TTC549 (cell line): Measurements from ENCODE around the gene PDLIM7.
A peak's percentile ranks its signal among the peaks of the same experiment; 100 is the strongest.
"Not testable (repeated sequence)": the region's sequence is repeated elsewhere in the genome, so short reads cannot be mapped to it uniquely, and the experiment has no call there.

Experiments used
- FAIRE-seq: peaks from 2 replicates; lab custom pipeline; 2012; peaks lifted over from hg19 to GRCh38; lab: Jason Lieb, UNC

PDLIM7 gene, protein sequence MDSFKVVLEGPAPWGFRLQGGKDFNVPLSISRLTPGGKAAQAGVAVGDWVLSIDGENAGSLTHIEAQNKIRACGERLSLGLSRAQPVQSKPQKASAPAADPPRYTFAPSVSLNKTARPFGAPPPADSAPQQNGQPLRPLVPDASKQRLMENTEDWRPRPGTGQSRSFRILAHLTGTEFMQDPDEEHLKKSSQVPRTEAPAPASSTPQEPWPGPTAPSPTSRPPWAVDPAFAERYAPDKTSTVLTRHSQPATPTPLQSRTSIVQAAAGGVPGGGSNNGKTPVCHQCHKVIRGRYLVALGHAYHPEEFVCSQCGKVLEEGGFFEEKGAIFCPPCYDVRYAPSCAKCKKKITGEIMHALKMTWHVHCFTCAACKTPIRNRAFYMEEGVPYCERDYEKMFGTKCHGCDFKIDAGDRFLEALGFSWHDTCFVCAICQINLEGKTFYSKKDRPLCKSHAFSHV

DNA sequence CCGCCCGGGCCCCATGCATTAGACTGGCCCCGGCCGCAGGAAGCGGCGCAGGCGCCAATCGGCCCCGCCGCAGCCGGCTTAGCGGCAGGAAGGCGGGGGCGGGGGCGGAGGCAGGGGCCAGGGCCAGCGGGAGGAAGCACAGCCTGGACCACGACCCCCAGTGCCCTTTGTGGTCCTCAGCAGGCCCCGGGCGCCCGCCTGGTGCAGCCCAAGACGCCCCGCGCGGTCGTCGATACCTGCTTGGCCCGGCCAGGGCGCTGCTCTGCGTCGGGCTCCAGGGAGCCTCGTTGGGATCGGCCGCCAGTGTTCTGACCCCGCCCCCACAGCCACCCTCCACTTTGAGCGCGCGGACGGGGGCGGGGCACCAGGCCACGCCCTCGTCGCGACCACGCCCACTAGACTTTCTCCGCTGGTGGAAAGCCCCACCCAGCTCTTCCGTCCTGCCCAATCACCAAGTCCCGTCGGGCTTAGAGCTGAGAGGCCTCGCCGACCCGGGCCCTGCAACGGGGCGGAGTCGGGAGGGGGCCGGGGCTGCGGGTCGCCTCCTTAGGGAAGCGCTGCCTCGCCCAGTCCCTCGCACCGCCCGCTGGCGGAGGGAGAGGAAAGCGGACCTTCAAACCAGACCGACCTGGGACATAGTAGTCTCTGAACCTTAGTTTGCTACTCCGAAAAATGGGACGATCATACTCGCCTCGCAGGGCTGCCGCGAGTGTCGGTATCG is at the start of gene PDLIM7:
Gene PDLIM7 (minus strand): TSS at position 313 of the 721 bp plus-strand sequence. CDS start 1,092 bp downstream, outside the sequence.
- peak; percentile 68 for FAIRE-seq

DNA sequence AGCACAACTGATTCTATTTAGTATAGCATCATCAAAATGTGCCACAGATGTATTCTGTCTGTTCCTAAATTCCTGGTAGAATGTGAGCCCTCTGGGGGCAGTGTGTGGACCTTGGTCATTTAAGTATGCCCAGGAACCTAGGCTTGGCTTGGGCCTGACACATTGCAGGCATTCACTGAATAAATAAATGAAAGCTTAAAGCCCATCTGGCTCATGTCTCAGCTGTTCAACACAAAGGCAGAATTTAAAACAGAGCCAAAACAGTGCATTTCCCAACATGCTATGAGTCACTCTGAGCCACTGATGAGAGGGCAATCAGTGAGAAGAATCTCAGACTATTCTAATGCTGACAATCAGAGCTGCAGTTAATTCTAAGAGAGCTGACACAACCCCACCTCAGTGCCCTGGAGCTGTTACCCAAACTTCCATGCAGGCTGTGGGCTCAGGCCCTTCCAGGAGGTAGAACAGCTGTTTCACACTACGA is 48.9 kb upstream of the PDLIM7 start:
- FAIRE-seq: no peak

DNA sequence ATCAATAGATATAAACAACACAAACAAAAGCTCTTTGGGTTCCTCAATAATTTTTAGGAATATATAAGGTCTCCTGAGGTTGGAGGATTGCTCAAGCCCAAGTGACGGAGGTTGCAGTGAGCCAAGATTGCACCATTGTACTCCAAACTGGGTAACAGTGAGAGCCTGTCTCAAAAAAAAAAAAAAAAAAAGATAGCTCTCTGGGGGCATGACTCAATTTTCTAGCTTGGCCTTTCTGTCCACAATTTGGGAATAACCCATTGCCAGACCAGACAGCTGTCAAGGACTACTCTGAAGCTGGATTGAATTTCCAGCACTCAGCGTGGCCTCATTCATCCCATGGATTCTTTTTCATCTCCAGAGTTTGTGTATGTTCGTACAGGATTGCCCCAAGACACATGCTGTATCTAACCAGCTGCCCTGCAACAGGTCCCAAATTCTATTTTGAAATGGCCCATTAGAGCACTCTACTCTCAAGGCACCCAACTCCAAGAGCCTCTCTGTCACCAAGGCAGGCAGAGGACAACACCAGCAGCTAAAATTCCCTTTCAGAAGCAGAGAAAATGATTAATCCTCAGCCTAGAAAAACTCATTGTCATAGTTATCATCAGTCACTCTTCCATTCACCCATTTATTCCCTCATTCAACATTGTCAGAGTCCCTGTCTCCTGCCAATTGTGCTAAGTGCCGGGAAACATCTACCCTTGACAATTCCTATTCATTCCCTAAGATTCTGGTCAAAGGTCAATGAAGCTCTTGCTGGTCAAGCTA is 48.3 kb upstream of the PDLIM7 start:
- no peak for FAIRE-seq

DNA sequence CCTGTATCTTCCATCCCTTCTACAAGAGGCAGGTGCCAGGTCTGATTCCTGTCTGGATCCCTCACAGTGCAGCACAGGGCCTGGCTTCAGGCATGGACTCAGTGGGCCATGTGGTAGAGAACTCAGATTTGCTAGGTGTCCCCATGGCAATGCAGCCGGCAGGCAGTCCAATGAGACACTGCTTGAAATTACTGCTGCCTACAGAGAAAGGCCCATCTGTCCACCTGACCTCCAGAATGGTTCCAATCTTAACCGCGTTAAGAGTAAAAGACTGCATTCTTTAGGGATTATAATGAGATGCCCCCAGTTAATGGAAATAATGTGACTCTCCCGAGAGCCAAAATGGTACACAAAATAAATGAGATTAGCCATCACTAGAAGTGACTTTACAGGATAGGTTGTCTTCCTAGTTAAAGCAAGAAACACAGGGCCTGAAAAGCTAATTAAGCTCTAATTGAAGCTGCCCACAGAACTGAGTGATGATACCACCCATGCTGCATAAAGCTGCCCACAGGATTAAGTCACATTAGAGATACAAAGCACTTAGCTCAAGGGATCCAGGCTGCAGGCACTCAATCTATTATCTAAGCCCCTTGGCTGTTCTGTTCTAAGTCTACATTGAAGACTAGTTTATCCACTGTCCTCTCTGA is 45.5 kb upstream of the PDLIM7 start:
- FAIRE-seq: no peak

DNA sequence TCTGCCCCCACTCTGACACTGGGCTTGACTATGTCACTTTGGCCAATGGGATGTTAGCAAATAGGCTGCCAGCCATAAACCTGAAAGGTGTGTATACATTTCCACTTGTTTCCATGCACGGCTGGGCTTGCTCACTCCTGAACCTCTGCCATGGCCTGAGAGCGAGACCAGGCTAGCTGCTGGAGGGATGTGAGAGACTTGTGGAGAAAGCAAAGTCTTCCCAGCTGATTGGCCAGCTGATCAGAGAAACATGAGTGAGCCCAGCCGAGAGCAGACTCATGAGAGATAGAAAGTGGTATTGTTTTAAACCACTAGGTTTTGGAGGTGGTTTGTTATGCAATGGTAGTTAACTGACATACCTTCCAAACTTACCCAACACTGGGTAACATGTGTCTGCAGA is 43.0 kb upstream of the PDLIM7 start:
- no peak for FAIRE-seq

DNA sequence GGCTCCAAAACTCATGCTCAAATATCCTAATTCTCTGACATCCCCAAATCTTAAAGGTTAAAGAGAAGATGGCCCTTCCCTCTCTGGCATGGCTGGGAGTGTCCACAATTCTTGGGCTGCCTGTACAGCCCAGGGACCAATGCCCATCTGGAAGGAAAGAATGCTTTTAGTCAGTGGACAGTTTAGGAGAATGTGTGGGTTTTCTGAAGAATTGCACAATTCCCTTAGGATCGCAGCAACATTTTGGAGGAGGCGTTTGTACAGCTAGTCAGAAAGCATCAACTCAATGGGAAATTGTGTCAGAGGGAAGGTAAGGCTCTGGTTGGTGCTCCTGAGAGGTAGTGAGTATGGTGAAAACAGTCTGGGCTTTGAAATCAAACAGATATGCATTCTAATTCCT is 42.0 kb upstream of the PDLIM7 start:
- no peak for FAIRE-seq

DNA sequence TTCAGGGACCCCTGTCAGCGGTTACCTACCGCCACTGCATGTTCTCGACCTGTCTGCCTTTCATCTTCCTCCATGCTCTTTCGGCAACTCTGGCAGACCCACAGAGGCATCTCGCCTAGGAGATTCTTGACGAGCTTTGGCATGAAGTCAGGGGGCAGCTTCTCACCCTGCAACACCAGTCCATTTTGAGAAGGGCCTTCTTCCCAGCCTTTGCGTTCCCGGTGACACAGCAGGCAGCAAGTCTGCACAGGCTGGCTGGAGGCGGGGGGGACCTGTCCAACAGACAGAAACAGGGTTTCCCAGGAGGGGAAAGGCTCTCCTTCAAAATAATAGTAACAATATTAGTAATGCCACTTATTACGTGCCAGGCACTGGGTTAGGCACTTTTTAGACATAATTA is 41.5 kb upstream of the PDLIM7 start:
- FAIRE-seq: no peak

DNA sequence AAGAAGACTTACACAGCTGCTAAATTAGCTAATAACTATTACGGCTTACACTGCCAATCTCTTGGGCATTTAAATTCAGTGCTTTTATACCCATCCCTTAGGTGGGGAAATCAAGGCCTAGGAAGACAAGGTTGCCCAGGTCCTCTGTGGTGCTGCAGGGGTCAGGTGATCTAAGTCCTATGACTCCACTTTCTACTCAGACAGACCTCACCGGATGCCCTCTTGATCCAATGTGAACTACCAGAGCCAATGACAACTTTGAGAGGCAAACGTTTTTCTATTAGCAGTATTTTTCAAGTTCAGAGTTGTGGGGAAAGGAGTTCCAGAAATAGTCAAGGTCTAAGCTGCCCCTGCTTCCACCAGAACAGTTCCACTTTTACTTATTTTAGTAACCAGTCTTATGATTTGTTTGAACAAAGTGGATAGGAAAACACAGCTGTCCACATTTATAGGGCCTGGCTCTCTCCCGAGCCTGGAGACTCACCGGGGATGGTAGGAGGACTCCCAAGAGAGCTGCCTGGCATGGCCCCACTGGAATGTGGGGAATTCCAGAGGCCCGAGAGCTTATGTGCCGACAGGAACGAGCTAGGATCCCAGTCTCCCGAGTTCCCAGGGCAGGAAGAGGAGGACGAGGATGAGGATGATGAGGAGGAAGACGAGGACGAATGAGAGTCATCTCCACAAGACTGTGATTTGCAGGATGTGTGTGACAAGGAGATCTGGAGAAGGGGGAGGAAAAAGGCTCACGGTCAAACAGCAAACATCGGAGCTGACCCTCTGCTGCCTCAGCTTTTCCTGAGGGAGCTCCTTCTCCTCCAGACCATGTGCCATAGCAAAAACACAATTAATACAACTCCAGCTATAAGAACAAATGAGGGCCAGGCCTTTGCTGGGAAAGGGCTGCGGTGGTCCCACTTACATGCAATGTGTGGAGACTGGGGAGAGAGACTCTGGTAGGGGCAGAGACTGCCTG is 40.3 kb upstream of the PDLIM7 start:
- FAIRE-seq: no peak

DNA sequence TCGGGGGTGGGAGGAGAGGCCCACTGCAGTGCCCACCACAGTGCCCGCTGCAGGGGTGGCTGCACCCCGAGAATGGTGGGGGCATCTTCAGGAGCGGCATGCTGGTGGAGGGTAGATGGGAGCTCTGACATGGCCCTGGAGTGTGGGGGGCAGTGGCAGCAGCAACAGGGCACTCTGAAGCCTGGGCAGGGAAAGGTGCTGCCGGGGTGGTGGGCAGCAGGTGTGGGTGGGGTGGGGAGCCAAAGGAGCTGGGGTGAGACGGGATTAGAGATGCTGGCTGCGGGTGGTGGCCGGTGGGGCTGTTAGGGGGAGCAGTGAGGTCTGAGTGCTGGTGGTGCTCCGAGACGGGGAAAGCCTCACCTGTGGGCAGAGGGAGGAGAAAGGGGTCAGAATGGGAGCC is 39.0 kb upstream of the PDLIM7 start:
- no peak for FAIRE-seq

DNA sequence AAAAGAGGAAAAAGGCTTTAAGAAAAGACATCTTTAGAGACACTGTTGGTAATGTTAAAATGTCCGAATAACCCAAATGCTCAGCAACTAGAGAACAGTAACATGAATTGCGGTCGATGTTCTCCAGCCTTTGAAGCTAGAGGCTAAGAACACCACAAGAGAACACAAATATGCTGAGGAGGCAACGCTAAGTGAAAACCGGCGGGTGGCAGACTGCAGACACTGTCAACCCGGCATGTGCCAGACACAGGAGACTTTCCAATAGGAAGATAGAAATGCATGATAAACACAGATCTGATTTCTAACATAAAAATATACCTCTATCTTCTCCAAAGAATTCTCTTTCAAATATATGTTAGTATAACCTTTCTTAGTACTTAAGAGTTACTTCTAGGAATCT is 37.7 kb upstream of the PDLIM7 start:
- FAIRE-seq: no peak

DNA sequence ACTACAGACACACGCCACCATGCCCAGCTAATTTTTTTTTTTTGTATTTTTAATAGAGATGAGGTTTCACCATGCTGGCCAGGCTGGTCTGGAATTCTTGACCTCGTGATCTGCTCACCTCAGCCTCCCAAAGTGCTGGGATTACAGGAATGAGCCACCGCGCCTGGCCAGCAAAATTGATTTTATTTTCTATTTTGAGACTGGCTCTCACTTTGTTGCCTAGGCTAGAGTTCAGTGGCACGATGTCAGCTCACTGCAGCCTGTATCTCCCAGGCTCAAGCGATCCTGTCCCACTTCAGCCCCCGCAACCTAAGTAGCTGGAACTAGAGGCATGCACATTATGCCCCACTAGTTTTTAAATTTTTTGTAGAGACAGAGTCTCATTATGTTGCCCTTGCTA is 37.0 kb upstream of the PDLIM7 start:
- FAIRE-seq: not testable (repeated sequence)

DNA sequence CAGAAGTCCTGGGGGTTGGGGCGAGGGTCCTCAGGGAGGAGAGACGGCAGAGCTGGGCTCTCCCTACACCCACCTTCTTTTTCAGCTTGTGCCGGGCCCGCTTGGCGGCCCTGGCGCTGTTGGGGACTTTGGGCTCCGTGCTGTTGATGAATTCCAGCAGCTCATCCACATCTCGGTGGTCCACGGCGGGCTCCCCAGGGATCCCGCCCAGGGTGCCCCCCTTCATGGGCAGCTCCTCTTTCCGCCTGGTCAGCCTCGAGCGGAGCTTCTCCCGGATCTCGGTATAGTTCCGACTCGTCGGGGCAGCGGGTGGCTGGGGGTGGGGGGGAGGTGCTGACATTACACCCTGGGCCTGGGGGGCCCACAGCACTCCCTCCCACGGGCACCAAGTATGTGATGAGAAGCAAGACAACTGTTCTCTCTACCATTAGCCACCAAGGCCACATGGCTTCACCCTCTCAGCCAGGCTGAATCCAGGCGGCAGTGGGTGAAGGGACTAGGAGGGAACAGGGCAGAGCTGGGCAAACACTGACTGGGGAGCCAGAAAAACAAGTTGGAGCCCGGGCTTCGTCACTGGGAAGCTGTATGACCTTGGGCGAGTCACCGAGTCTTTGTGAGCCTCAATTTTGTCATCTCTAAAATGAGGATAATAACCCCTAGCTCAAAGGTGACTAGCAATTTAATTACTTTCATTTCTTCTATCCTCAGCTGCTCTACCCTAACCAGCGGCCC is 34.0 kb upstream of the PDLIM7 start:
- no peak for FAIRE-seq

DNA sequence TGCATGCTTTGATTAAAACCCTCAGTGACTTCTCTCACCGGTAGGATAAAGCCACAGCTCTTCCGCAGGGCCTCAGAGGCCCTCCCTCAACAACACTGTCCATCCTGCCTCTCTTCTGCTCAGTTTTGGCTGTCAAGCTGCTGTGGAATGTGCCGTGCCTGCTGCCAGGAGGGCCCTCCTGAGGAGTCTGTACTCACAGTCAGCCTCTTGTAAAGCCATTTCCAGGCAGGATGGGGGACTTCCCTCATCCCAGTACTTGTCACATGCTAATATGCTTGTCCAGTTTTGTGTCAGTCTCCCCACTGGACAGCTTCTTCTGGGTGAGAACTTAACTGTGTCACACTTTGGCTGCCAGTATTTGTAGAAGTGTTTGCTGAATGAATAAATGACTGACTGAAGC is 33.2 kb upstream of the PDLIM7 start:
- no peak for FAIRE-seq

DNA sequence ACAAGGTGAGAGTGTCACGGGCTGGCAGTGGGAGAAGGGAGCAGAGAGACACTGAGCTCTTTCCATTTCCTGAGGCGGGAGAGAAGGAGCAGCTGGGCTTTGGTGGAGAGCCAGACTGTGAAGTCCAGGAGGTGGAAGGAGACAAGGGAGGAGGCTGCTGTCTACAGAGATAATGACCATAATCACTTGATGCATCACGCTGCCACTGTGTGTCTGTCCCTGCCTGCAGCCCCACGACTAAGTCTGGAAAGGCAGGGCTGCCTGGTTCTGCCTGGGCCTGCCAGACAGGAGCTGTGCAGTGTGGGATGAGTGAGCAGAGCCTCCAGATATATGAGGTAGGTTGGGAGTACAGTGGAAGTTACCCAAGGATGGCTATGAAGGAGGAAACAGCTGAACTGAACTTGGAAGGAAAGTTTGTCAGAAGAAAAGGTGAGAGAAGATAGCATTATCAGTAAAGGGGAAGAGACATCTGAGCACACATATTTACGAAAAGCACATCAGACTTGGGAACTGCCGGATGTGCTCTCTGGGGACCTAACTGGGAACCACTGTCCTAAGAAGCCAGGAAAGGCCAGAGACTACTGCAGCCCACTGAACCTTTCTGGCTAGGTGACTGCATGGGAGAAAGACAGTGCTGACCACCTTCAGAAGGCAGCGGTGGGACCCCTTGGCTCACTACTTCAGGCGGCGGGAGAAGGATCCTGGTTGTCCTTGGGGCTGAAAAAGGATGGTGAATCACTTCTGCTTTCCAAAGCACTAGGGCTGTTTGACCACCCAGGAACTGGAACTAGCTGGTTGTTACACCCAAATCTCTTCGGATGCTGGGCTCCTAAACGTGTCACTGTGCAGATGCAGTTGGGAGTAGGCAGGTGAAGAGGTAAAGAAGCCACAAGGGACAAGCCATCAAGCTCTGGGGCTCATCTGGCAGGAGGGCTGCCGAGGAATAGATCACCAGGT is 32.1 kb upstream of the PDLIM7 start:
- FAIRE-seq: no peak

DNA sequence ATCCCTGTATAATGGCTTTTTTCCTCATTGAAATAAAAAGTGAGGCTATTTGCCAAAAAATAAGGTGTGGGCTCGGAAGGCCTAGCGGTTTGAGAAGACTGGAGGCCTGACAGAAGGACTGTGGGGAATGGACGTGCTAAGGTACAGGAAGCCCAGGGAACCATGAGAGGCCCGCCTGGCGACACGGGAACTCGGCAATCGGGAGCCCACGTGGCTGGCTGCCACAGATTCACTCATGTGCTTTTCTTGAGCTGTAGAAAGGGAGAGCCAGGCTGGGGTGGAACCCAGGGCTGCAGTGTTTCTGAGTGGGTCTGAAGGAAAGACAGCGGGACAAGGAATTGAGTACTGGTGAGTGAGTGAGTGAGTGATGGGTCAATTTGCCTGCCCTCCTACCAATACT is 31.2 kb upstream of the PDLIM7 start:
- FAIRE-seq: no peak

DNA sequence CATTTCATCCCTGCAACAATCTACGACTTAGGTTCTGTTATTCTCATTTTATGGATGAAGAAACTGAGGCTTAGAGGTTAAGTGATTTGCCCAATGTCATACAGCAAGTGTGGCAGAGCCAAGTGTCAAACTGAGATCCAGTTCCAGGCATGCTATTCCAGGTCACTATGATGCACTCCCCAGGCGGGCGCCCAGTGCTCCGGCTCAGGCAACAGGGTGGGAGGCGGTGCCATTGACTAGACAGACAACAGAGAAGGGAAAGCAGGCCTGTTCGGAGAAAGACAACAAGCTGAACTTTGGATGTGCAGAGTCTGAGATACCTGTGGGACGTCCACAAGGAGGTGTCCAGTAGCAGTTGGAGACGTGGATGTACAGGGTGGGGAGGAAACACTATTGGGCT is 30.2 kb upstream of the PDLIM7 start:
- no peak for FAIRE-seq

DNA sequence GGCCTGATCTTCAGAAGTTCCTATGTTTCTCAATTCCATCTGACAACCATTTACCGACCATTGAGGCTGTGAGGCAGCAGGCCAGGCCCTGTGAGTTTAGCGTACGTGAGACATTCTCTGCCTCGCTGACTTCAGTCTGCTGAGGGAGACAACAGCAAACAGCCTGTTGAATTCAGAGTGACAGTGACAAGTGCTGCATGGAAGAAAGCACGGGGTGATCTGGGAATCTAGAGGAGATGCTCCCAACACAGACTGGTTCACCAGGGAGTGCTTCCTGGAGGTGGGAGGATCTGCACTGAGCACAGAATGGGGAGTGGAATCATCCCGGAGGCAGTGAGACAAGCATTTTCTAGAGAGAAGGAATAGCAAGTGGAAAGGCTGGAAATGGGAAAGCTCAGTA is 29.4 kb upstream of the PDLIM7 start:
- no peak for FAIRE-seq

DNA sequence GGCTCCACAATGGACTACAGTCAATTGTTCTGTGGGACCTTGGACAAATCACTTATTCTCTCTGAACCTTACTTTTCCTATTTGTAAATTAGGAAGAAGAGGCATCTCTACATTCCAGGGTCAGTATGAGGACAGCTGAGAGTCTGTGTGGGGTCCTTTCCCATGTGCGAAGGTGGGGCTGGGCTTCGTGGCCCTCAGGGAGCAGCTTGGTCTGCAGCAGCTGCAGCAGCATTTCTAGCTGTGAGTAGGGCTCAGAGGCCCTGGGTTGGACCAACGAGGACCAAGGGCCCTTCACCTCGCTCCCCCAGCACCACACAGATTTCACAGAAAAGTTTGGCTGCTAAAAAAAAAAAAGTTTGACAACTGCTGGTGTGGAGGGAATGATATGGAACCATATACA is 28.8 kb upstream of the PDLIM7 start:
- no peak for FAIRE-seq
